GM23338 (cell line): ENCODE measurements around the gene ADAMTS20. TPM values are rescaled to one million over a fixed set of nuclear protein-coding genes. Genes with fewer than 3 reads are reported as not detected.

Experiments
- ATAC-seq: fragments of 200-7000 bp; cut with Tn5 transposase; 3 replicates; pipeline ENCODE4 v1.9.1; 2020
- DNase-seq: peaks from one replicate; pipeline ENCODE4 v3.0.0-alpha.2; 2015; ENCODE audit warnings: low spot score
- H2AFZ ChIP-seq: fragments of 200-600 bp; sonication (generic); 2 replicates; pipeline ENCODE4 v1.8.0; 2016; ENCODE audit warnings: antibody characterized with exemption, mild to moderate bottlenecking, moderate library complexity
- H3F3A ChIP-seq: fragments of 200-600 bp; sonication (generic); replicated peaks from 2 replicates; pipeline ENCODE4 v1.8.0; 2017; ENCODE audit warnings: antibody characterized with exemption, mixed run types, low read depth
- H3K27ac ChIP-seq: fragments of 200-600 bp; sonication (generic); 2 replicates; pipeline ENCODE4 v1.6.1; 2016; ENCODE audit warnings: low read depth
- H3K27me3 ChIP-seq: fragments of 200-600 bp; sonication (generic); 2 replicates; pipeline ENCODE4 v1.8.0; 2016; ENCODE audit warnings: mild to moderate bottlenecking, mixed run types, moderate library complexity; ENCODE audit not compliant: insufficient read depth
- H3K36me3 ChIP-seq: fragments of 200-600 bp; sonication (generic); 2 replicates; pipeline ENCODE4 v1.8.0; 2016; ENCODE audit warnings: mild to moderate bottlenecking; ENCODE audit not compliant: insufficient read depth
- H3K4me1 ChIP-seq: fragments of 200-600 bp; sonication (generic); 2 replicates; pipeline ENCODE4 v1.8.0; 2016; ENCODE audit warnings: mild to moderate bottlenecking, moderate library complexity; ENCODE audit not compliant: insufficient read depth
- H3K4me2 ChIP-seq: fragments of 200-600 bp; sonication (generic); 2 replicates; pipeline ENCODE4 v1.7.1; 2017; ENCODE audit warnings: mixed run types
- H3K4me3 ChIP-seq: fragments of 200-600 bp; sonication (generic); 2 replicates; pipeline ENCODE4 v1.6.1; 2016; ENCODE audit warnings: mixed run types
- H3K79me2 ChIP-seq: fragments of 200-600 bp; sonication (generic); replicated peaks from 2 replicates; pipeline ENCODE4 v1.8.0; 2017; ENCODE audit warnings: mild to moderate bottlenecking; ENCODE audit not compliant: insufficient read depth
- H3K9me2 ChIP-seq: fragments of 200-600 bp; sonication (generic); 2 replicates; pipeline ENCODE4 v1.8.0; 2017; ENCODE audit not compliant: insufficient read depth
- H4K20me1 ChIP-seq: fragments of 200-600 bp; sonication (generic); replicated peaks from 2 replicates; pipeline ENCODE4 v1.8.0; 2017; ENCODE audit warnings: mild to moderate bottlenecking; ENCODE audit not compliant: insufficient read depth
- H3K27ac Mint-ChIP-seq: 2 replicates; pipeline ENCODE4 v1.8.0; 2020; ENCODE audit warnings: inconsistent platforms, mild to moderate bottlenecking, moderate library complexity, mixed read lengths
- H3K27me3 Mint-ChIP-seq: 3 replicates; pipeline ENCODE4 v1.8.0; 2022; ENCODE audit warnings: low read depth, mild to moderate bottlenecking, moderate library complexity, mixed read lengths, inconsistent platforms; ENCODE audit not compliant: insufficient read depth, poor library complexity
- H3K36me3 Mint-ChIP-seq: 3 replicates; pipeline ENCODE4 v1.8.0; 2021; ENCODE audit warnings: low read depth, mild to moderate bottlenecking, inconsistent platforms, moderate library complexity, mixed read lengths
- H3K4me1 Mint-ChIP-seq: 3 replicates; pipeline ENCODE4 v1.8.0; 2020; ENCODE audit warnings: mild to moderate bottlenecking, inconsistent platforms, mixed read lengths
- H3K4me3 Mint-ChIP-seq: 3 replicates; pipeline ENCODE4 v1.8.0; 2021; ENCODE audit warnings: moderate library complexity, mild to moderate bottlenecking, inconsistent platforms, mixed read lengths
- H3K9me3 Mint-ChIP-seq: 3 replicates; pipeline ENCODE4 v1.8.0; 2020; ENCODE audit warnings: moderate library complexity, mild to moderate bottlenecking, inconsistent platforms, mixed read lengths
- CREB1 ChIP-seq: fragments of 250-450 bp; sonication (Bioruptor Pico); IDR thresholded peaks from 2 replicates; pipeline ENCODE4 v1.5.0; 2020; ENCODE audit warnings: low read depth, mild to moderate bottlenecking, moderate library complexity
- CTCF ChIP-seq, 2 experiments: fragments of 200-600 bp in 1 of 2; sonication (generic) in 1 of 2; conservative IDR thresholded peaks; 2 replicates each; pipeline versions ENCODE4 v1.5.1 to v1.6.1; 2016 to 2017; ENCODE audit warnings: antibody characterized with exemption in 2 of 2, low read depth in 2 of 2, mild to moderate bottlenecking in 2 of 2, moderate library complexity in 1 of 2
- EZH2 ChIP-seq: fragments of 200-600 bp; sonication (generic); IDR thresholded peaks from one replicate; pipeline ENCODE4 v1.8.0; 2017; ENCODE audit warnings: antibody characterized with exemption, mild to moderate bottlenecking, low read depth; ENCODE audit not compliant: unreplicated experiment
- EZH2phosphoT487 ChIP-seq: fragments of 200-600 bp; sonication (generic); IDR thresholded peaks from one replicate; pipeline ENCODE4 v1.8.1; 2018; ENCODE audit warnings: antibody characterized with exemption; ENCODE audit not compliant: unreplicated experiment
- JUNB ChIP-seq: IDR thresholded peaks from one replicate; pipeline ENCODE4 v1.6.1; 2016; ENCODE audit warnings: antibody characterized with exemption; ENCODE audit not compliant: unreplicated experiment
- NANOG ChIP-seq: IDR thresholded peaks from 2 replicates; pipeline ENCODE4 v1.6.1; 2016; ENCODE audit warnings: antibody characterized with exemption, borderline replicate concordance
- POLR2AphosphoS5 ChIP-seq: IDR thresholded peaks from 2 replicates; pipeline ENCODE4 v1.6.1; 2016; ENCODE audit warnings: antibody characterized with exemption, low read depth
- STAT1 ChIP-seq: IDR thresholded peaks from one replicate; pipeline ENCODE4 v1.6.1; 2016; ENCODE audit warnings: antibody characterized with exemption; ENCODE audit not compliant: unreplicated experiment
- ZNF114 ChIP-seq: fragments of 250-450 bp; sonication (Bioruptor Pico); IDR thresholded peaks from 2 replicates; pipeline ENCODE4 v1.5.0; 2020; ENCODE audit warnings: mild to moderate bottlenecking, moderate library complexity
- ZNF331 ChIP-seq: fragments of 250-450 bp; sonication (Bioruptor Pico); IDR thresholded peaks from 2 replicates; pipeline ENCODE4 v1.5.0; 2020; ENCODE audit warnings: low read depth, mild to moderate bottlenecking, moderate library complexity
- ZNF462 ChIP-seq: fragments of 250-450 bp; sonication (Bioruptor Pico); IDR thresholded peaks from 2 replicates; pipeline ENCODE4 v1.5.0; 2020; ENCODE audit warnings: mild to moderate bottlenecking, moderate library complexity
- polyA plus RNA-seq: library from polyadenylated mRNA; unstranded; fragments of >200 nt; fragmentation: Nextera tagmentation; extraction: Ambion mirVana; gene quantifications from 2 replicates; pipeline ENCODE4 v1.2.1, GENCODE V29; 2016
- total RNA-seq: library from RNA; depleted of rRNA; stranded (reverse); fragments of >200 nt; shearing (Covaris generic); gene quantifications from 2 replicates; pipeline ENCODE4 v1.2.3, GENCODE V29; 2014
- TF ChIP-seq, protein P1 (sequence below): IDR thresholded peaks from 2 replicates; pipeline ENCODE4 v1.6.1; 2016; ENCODE audit warnings: antibody characterized with exemption

Gene ADAMTS20
- total and polyA plus RNA-seq, 2 experiments from 2014 or later = 2.0 to 9.3 TPM

- TF ChIP-seq ZNF462 (CRISPR knock-in tag) = no peak
- TF ChIP-seq ZNF114 (CRISPR knock-in tag) = no peak
- no peak for TF ChIP-seq POLR2AphosphoS5
- TF ChIP-seq NANOG = no peak
- no peak for TF ChIP-seq JUNB
- TF ChIP-seq EZH2phosphoT487 = no peak
- TF ChIP-seq CREB1 (CRISPR knock-in tag) = no peak
- TF ChIP-seq EZH2 = no peak
- TF ChIP-seq, protein P1, sequence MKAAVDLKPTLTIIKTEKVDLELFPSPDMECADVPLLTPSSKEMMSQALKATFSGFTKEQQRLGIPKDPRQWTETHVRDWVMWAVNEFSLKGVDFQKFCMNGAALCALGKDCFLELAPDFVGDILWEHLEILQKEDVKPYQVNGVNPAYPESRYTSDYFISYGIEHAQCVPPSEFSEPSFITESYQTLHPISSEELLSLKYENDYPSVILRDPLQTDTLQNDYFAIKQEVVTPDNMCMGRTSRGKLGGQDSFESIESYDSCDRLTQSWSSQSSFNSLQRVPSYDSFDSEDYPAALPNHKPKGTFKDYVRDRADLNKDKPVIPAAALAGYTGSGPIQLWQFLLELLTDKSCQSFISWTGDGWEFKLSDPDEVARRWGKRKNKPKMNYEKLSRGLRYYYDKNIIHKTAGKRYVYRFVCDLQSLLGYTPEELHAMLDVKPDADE = no peak
- no peak for TF ChIP-seq STAT1
Observed at GRCh38 chr12:43357141-43357540, 194.9 kb downstream of the ADAMTS20 start (continued).

GRCh38 chr12:43352001-43352400 lies 200.0 kb downstream of the ADAMTS20 start:
- Histone ChIP-seq H3K4me2 (no peak overlapping the region), H3F3A (no peaks in the 10 kb centered on the region), H3K4me1 (no peaks in the 10 kb centered on the region), H3K79me2 (no peaks in the 10 kb centered on the region), H3K9me2 (no peaks in the 10 kb centered on the region), H4K20me1 (no peaks in the 10 kb centered on the region), H3K27me3 (no peaks in the 10 kb centered on the region), H2AFZ (no peak overlapping the region), H3K4me3 (no peak overlapping the region), H3K27ac (no peak overlapping the region), H3K36me3 (no peaks in the 10 kb centered on the region)
- Mint-ChIP-seq H3K4me3 (no peak overlapping the region), H3K4me1 (no peaks in the 10 kb centered on the region), H3K27me3 (no peaks in the 10 kb centered on the region), H3K27ac (no peak overlapping the region), H3K9me3 (no peaks in the 10 kb centered on the region), H3K36me3 (no peaks in the 10 kb centered on the region)
- no peak for ATAC-seq
- TF ChIP-seq ZNF331 (CRISPR knock-in tag) = no peak
- TF ChIP-seq CTCF (conservative IDR thresholded peaks at IDR 0.05; ENCODE audit: low read depth in 2 of 2) = no peak
- no peak for TF ChIP-seq EZH2phosphoT487
- no peak for TF ChIP-seq CREB1 (CRISPR knock-in tag)
- no peak for TF ChIP-seq STAT1
- no peak for DNase-seq
